RWPE1 (cell line): ENCODE data around the gene PTN.
"Not testable (repeated sequence)": the region's sequence is repeated elsewhere in the genome, so short reads cannot be mapped to it uniquely, and the experiment has no call there.

Experiments
- CTCF ChIA-PET: fragments of 350-600 bp; sonication (Branson Sonifier 250); formaldehyde crosslinking; extraction: SDS; loops from one replicate; lab custom pipeline; 2021; lab: Yijun Ruan, JAX
- POLR2A ChIA-PET: fragments of 400-600 bp; formaldehyde crosslinking; extraction: SDS; loops from one replicate; lab custom pipeline; 2020; ENCODE audit warnings: antibody characterized with exemption; ENCODE audit not compliant: low non-redundant PET; lab: Yijun Ruan, JAX
- DNase-seq: peaks from one replicate; pipeline ENCODE4 v3.0.0; 2012; ENCODE audit warnings: low spot score
- H3K27ac ChIP-seq: fragments of 450-650 bp; 2 replicates; pipeline ENCODE4 v1.5.1; 2017
- TF ChIP-seq, protein P1 (sequence below): fragments of 450-650 bp; conservative IDR thresholded peaks from 2 replicates; pipeline ENCODE4 v1.5.1; 2017; ENCODE audit warnings: low read depth, mild to moderate bottlenecking

PTN gene

DNA sequence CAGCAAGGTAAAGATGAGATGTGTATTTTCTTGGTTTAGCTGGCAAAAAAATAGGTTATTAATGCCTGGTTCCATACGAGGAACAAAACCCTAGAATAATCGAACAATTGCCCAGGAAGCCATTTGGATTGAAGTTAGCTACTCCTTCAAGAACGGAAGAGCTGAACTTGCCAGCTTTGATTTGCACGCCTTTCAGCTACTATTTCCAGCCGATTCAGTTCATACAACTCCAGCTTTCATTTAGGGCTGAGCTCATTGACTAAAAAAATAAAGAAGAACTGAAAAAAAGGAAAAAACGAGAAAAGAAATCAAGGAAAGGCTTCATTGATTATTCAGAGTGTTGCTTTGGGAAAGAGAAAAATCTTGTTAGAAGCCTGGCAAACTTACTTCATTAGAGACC lies 60.4 kb downstream of the PTN start:
- ChIA-PET POLR2A (no interaction called here), CTCF (no interaction called here)
- DNase-seq, result no peak
- no peak overlapping the region for H3K27ac ChIP-seq
- TF ChIP-seq, protein P1, sequence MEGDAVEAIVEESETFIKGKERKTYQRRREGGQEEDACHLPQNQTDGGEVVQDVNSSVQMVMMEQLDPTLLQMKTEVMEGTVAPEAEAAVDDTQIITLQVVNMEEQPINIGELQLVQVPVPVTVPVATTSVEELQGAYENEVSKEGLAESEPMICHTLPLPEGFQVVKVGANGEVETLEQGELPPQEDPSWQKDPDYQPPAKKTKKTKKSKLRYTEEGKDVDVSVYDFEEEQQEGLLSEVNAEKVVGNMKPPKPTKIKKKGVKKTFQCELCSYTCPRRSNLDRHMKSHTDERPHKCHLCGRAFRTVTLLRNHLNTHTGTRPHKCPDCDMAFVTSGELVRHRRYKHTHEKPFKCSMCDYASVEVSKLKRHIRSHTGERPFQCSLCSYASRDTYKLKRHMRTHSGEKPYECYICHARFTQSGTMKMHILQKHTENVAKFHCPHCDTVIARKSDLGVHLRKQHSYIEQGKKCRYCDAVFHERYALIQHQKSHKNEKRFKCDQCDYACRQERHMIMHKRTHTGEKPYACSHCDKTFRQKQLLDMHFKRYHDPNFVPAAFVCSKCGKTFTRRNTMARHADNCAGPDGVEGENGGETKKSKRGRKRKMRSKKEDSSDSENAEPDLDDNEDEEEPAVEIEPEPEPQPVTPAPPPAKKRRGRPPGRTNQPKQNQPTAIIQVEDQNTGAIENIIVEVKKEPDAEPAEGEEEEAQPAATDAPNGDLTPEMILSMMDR, result no peak

DNA sequence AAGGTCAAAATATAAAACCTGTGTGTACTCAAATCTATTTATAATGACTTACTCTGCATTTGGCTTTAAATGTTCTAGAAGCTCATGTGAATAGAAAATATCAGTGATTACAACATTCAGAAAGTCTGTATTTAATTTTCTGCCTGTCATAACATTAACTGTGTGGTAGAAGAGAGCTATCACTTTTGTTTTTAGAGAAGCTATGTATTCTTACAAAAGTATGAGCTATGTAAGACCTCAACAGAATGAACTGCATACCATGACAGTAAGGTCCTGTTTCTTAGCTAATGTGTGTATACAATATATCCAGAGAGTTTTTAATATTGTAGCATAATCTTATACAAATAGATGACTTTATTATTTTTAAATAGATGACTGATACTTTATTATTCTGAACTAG lies 61.5 kb downstream of the PTN start:
- DNase-seq, result no peak
- TF ChIP-seq, protein P1, result no peak
- ChIA-PET CTCF (no interaction called here), POLR2A (no interaction called here)
- H3K27ac ChIP-seq, result no peak overlapping the region

DNA sequence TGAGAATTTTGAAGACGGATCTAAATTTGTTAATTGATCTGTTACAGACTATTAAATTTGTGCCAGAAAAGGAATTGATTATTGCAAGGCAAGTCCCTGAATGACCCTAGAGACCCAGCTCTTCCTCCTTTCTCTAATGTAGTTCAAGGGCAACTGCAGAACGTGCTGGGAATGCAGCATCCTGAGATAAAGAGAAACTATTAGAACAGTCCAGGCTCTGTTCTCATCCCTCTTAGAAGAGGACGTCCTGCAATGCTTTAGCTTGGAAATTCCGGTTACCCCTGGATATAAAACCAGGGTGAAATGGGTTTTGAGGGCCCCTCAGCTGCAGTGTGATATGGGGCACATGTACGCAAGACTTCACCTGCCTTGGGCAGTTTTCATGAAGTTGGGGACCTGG lies 67.3 kb downstream of the PTN start:
- TF ChIP-seq, protein P1, result no peak
- ChIA-PET CTCF (interaction anchor here (0.5 kb wide), 1 partner anchor 870 kb away, joined by 3 read pairs; no protein-coding TSS in a partner anchor), POLR2A (no interaction called here)
- DNase-seq, result no peak
- H3K27ac ChIP-seq, result no peak overlapping the region

DNA sequence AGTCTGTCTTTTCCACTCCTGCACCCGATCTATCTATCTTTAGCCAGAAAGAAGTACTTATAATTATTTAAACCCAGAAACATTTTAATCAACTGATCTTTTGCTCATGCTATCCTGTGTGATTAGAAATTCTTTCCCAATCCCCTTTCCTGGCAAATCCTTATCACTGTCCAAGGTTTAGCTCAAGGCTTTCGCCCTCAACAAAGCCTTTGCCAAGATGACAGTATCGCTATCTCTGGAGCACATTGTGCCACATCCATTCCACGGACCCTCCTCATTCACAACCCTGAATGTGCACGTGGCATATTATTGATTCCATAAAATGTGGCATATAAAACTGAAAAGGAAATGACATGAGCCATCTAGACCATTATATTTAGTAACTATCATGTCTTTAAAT lies 71.3 kb downstream of the PTN start:
- TF ChIP-seq, protein P1, result no peak
- ChIA-PET POLR2A (no interaction called here), CTCF (no interaction called here)
- DNase-seq, result no peak
- H3K27ac ChIP-seq, result no peak overlapping the region

DNA sequence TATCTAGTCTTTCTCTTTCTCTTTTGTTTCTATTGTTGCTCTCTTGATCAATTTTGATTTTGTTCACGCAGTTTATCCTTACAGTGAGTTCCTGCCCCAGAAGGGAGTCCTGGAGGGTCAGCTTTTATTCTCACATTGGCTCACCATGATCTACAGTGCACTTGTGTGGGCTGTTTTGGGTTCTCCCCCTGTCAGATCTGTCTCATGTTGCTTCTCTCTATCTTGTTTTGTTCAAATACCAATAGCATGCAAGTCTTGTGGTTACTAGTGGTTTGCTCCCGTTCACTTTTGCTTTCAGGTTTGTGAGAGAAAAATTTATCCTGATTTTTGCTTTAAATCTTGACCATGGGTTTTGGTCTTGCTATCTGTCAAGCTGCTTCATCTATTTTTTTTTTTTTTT lies 74.3 kb downstream of the PTN start:
- no peak overlapping the region for H3K27ac ChIP-seq
- POLR2A ChIA-PET, result no interaction called here
- TF ChIP-seq, protein P1, result no peak
- no peak for DNase-seq
- CTCF ChIA-PET, result interaction anchor here (0.6 kb wide), 1 partner anchor 19 kb away, joined by 10 read pairs; no protein-coding TSS in a partner anchor

DNA sequence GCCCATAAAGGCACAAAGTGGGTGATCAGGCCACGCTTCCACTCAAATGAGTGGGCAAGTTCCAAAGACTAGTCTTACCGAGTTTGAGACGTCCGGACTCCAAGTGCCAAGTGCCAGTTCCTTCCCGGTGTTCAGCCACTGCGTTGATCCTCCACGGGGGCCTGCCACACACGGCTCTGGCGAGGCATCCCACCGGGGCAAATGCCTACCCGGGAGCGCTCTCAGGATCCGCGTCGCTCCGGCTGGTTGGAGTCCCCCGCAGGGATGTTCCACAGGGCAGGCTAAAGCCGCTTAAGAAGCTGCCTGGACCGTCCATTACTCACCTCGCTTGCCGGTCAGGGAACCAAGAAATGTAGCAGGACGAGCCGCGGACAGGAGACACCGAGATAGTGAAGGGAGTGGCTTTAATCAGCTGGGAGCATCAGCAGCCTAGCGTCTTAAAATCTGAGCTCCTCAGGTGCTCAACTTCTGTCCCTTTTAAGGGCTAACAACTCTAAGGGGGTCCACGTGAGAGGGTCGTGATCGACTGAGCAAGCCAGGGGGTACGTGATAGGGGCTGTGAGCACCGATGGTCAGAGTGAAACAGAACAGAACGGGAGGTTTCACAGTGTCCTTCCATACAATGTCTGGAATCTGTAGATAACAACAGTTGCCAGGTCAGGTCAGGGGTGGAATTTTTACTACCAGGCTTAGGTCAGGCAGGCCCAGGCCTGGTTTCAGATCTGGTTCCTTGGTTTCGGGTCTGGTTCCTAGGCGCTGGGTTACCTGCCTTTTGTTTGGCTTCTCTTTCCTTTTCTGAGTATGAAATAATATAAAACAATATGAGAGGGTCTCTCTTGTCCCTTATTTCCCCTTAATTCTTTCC lies 75.3 kb downstream of the PTN start:
- POLR2A ChIA-PET, CTCF ChIA-PET, H3K27ac ChIP-seq, DNase-seq: not testable (repeated sequence)

DNA sequence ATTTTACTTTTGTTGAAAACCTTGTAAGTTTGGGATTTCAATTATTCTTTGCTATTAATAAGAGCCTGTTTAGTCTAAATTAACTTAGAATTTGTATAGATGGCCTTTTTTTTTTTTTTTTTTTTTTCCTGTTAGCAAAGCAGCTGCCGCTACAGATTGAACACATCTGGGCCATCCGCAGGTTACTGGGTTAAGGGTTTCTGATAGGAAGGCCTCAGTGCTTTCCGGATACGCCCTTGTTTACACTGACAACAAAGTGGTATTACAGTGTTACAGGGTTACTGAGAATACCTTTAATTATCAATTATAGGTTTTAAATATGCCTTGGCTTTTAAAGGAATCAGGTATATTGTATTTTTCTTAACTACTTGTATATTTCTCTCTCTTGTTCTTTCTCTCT lies 76.8 kb downstream of the PTN start:
- no peak overlapping the region for H3K27ac ChIP-seq
- ChIA-PET CTCF (no interaction called here), POLR2A (no interaction called here)
- DNase-seq, result no peak
- TF ChIP-seq, protein P1, result no peak

DNA sequence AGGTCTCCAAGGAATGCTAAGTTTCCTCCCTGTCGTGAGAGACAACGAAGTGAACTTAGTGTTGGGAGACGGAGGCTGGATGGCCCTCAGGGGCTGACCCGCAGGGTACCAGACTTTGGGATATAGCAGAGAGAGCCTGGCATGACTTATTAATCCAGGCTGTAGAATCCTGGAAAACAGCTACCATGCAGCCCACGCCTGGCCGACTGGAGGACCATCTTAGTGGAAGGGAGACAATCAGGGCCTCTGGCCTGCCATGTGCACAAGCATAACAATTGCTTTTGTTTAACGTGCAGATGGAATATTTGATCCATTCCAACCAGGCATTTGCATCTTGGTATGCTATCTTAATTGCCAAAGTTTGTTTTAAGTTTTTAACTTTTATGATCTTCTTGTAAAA lies 78.1 kb downstream of the PTN start:
- H3K27ac ChIP-seq, POLR2A ChIA-PET, CTCF ChIA-PET, DNase-seq: not testable (repeated sequence)
